Measurements from ENCODE around the gene SLC39A11.
"Not testable (repeated sequence)": the region's sequence is repeated elsewhere in the genome, so short reads cannot be mapped to it uniquely, and the experiment has no call there.

SLC39A11 gene

DNA sequence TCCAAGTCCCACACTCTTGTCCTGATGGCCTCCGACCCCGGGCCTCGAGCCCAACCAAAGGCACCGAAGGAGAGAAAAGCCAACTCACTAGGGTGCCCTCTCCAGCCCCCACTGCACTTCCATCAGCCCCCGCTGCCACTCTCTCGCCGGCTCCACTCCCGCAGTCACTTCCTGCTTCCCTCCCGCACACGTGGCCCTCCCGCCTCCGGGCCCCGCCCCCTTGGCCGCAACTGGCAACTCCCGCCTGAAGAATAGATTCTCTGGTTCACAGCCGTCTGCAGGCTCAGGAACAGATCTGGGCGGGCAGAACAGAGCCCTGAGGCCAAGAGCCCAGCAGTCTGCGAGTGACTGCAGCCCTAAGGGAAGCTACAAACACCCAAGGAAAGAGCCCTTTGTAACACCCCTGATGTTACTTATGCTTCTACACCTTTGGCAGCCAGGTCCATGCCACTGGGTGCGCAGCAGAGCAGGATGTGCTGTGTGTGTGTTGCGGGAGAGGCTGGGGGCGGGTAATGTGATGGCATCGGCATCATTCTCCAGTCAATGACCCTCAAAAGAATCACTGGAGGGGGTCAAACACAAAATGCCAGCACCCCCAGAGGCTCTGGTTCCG, at the start of gene SLC39A11:
Gene SLC39A11, minus strand, starts transcription at position 166 of the 613 bp plus-strand sequence. CDS start 3,924 bp downstream, outside the sequence.
- peak; percentile 98 for DNase-seq (ENCODE audit: low spot score)

GRCh38 chr17:73141411-73141810, 48.9 kb upstream of the SLC39A11 start:
- no peak for DNase-seq (ENCODE audit: low spot score)

DNA sequence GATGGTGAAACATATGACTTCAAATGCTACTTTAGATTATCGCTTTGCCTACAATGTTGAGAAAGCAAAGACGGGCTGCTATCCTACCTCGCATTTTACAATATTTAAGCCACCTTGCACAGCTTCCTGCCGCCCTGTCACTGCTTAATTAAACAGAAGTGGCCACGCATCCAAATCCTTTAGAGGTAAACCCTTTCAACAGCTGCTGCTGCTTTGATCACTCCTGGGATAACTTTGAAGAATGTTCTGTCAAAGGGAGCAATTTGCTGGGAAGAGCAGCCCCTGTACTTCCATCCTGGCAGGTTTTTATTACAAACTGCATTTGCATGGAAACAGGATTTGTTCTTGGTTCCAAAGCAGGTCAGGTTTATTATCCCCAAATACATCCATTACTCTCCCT, 48.1 kb upstream of the SLC39A11 start:
- no peak for DNase-seq (ENCODE audit: low spot score)

- DNase-seq (ENCODE audit: low spot score) = no peak
These were observed 46.8 kb upstream of the SLC39A11 start for GRCh38 chr17:73139296-73139695.

DNA sequence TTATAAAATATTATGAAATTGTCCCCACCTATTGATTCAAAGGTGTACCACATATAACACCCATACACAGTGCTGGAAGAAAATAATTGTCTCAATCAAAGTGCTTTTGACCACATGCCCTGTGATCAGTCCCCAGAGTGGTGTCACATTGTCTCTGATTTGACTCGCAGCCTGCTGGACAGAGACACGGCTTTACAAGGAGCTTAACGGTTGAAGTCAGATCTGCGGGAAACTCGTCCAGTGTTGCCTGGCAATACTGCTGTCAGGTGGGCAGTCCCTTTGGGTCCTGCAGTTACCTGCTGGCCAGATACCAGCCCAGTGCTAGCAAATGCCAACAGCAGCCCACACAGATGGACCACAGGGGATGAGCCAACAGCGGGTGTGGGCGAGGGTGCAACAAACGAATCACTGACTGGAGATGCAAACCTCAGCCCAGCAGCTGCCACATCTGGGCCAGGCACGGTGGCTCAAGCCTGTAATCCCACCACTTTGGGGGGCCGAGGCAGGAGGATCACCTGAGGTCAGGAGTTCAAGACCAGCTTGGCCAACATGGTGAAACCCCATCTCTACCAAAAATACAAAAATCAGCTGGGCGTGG, 46.2 kb upstream of the SLC39A11 start:
- no peak for DNase-seq (ENCODE audit: low spot score)

DNA sequence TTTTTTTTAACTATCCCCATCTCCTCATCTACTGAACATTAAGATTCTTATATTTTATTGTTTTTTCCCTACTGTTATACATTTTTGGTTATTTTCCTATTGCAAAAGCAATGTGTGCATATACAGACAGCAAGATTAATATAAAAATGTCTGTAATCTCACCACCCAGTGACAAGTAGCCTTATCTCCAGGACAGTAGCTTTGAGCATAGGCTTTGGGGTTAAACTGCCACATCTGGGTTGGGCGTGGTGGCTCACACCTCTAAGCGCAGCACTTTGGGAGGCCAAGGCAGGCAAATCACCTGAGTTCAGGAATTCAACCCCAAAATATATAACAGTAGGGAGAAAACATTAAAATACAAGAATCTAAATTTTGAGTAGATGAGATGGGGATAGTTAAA, 44.9 kb upstream of the SLC39A11 start:
- DNase-seq (ENCODE audit: low spot score) = no peak

GRCh38 chr17:73135766-73136165, 43.3 kb upstream of the SLC39A11 start:
- DNase-seq (ENCODE audit: low spot score) = no peak

- DNase-seq (ENCODE audit: low spot score) = no peak
These were observed 41.6 kb upstream of the SLC39A11 start for GRCh38 chr17:73133911-73134649.

DNA sequence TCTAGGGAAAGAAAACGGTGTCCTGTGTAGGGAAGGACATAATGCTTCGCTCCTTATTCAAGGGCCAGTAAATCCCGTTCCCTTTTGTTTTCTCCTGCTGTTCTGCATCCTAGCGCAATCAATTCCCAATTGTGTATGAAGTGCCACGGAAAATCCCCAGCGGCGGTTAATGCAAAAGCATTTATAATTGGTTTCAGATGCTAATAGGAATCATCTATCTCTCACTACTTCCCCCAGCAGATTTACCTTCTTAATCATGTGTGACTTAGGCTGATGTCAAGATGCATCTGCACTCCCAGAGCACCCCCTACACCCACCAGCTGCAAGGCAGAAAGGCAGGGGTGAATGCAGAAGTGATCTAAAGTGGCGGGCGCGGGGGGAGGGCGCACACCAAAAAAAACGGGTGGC, 39.6 kb upstream of the SLC39A11 start:
- DNase-seq (ENCODE audit: low spot score) = no peak

GRCh38 chr17:73131439-73131838, 39.0 kb upstream of the SLC39A11 start:
- not testable (repeated sequence) for DNase-seq (ENCODE audit: low spot score)

DNA sequence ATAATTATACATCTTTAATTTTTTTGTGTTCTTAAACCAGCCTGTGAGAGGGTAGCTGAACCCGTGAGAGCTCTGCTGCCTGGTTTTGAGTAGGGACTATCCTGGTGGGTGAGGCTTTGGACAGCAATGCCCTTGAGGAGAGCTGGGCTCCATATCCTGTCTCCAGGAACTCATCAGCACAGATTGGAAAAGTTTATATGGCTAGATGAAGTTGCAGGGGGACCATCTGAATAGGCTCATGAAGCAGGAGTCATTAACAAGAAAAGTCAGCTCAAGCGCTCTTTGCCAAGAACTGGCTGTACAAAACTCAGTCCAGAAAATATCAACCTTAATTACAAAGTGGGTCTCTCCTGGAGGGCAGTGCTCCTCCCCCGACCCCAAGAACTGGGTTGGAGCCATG, 38.5 kb upstream of the SLC39A11 start:
- no peak for DNase-seq (ENCODE audit: low spot score)

DNA sequence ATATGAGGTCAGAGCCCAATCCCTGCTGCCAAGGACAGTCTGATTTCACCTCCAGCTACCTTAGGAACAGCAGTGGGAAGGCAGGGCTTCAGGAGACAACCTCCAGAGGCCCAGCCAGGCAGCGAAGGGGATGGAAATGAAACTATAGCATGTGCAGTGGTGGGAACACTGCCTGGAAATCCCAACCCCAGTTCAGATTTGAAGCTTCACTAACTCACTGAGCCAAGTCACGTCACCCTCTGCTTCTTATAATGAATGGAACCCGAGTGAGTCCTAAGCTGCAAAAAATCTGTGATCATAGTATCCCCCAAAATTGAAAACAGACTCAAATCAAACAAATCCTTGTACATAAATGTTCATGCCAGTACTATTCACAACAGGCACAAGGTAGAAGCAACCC, 36.0 kb upstream of the SLC39A11 start:
- DNase-seq (ENCODE audit: low spot score) = no peak

DNA sequence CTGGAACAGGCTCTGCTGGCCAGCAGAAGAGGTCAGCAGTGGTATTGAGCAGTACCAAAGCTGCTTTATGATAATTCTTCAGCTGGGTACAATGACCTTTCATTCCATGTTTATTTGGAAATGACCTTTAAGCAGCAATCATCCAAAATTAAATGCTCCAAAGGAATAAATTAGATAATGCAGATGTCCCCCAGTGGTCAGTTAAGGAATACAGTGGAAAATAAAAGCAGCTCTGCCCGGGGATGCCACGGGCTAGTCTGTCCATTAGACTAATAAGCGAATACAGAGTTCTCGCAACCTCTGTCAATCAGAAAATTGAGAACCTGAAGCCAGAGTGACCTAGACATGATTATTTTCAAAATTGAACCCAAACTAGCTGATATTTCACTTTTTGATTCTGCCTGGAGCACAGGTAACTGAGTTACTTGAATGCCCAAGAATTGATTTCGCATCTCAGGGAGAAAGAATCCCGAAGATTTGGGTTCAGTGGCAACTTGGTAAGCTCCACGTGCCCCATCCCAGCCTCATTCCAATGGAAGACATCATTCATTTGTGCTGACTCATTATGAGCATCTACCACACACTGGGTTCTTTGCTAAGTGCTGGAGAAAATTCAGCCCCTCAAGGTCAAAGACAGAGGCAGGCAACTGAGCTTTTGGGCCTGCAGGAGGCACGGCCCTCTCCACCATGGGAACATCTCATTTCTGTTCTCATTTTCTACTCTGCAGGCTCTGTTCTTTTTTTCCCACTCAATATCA, 34.4 kb upstream of the SLC39A11 start:
- DNase-seq (ENCODE audit: low spot score) = no peak

DNA sequence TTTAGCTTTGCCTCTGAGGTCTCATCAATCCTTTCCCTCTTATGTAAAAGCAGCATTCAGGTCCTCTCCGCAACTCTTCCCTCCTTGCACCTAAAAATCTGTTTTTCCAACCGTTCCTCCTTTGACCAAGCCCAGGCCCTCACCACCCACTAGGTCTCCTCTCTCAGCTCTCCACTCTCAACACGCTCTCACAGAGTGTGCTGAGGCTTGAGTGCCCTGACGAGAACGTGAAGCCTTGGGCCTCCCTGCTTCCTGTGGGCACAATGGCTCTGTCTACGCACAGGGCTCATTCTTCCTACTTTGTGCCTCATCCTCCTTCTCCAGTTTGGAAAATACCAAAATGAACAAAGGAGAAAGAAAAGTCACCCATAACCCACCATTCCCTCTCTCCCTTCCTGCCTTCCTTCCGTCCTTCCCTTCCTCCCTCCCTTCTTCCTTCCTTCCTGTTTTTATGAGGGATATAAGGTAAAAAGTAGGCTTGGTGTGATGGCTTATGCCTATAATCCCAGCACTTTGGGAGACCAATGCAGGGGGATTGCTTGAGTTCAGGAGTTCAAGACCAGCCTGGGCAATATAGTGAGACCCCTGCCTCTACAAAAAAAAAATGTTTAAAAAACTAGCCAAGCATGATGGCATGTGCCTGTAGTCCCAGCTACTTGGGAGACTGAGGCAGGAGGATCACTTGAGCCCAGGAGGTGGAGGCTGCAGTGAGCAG, 31.3 kb upstream of the SLC39A11 start:
- no peak for DNase-seq (ENCODE audit: low spot score)

DNA sequence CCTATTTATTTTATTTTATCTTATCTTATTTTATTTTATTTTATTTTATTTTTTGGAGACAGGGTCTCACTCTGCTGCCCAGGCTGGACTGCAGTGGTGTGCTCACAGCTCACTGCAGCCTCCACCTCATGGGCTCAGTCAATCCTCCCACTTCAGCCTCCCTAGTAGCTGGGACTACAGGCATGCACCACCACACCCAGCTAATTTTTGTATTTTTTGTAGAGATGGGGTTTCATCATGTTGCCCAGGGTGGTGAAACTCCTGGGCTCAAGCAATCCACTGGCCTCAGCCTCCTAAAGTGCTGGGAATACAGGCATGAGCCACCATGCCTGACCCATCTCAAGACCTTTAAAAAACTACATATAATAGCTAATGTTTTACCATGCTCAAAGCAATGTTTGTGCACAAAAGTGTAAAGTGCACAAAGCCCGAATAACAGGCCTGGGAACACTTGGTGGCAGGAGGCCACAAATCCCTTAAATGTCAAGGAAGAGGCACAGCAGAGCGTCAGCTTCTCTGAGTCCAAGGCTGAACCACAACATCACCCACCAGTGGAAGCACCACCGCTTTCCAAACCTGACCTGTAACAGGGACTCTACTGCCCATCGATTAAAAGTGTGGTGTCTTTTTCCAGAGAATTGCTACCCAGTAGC, 30.6 kb upstream of the SLC39A11 start:
- DNase-seq (ENCODE audit: low spot score) = no peak

DNA sequence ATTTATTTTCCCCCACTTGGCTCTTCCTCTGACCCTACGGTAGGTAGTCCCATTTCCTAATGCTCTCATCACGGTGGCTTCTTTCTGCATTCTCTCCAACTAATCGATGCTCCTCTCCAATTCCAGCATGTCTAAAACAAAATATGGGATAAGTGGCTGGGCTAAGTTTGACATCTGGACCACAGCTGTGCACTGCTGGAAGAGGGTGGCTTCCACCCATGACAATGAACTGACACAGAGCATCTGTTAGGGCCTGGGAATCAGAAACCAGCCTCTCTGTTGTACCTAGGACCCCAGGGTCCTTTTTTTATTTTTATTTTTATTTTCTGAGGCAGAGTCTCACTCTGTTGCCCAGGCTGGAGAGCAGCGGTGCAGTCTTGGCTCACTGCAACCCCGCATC, 29.0 kb upstream of the SLC39A11 start:
- no peak for DNase-seq (ENCODE audit: low spot score)

DNA sequence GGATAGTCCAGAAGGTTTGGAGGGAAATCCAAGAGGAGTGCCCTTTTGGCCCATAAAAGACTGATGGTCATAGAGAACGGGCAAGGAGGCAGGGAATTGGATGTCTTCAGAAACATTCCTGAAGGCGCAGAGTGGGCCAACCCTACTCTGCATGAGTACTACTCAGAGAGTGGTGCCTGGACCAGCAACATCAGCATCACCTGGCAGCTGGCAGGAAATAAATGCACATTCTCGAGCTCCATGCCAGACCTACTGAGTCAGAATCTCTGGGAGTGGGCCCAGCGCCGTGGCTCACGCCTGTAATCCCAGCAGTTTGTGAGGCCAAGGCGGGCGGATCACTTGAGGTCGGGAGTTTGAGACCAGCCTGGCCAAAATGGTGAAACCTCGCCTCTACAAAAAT, 27.1 kb upstream of the SLC39A11 start:
- no peak for DNase-seq (ENCODE audit: low spot score)

- no peak for DNase-seq (ENCODE audit: low spot score)
These were observed 26.5 kb upstream of the SLC39A11 start for GRCh38 chr17:73118951-73119391.

DNA sequence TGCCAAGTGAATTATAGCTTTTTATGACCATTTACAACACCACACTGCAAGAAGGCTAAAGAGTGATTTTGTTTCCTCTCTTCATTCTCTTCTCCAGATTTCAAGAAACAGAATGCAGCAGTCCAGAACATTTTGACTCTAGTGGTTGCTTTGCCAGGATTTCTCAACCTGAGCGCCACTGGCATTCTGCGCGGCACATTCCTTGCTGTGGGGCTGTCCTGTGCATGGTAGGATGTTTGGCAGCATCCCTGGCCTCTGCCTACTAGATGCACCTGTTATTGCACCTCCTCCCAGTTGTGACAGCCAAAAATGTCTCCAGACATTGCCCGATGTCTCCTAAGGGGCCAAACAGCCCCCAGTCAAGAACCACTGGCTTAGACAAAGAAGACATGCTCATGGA, 25.7 kb upstream of the SLC39A11 start:
- DNase-seq (ENCODE audit: low spot score) = no peak

GRCh38 chr17:73112246-73112645, 19.8 kb upstream of the SLC39A11 start:
- DNase-seq (ENCODE audit: low spot score) = no peak

GRCh38 chr17:73111386-73111785, 18.9 kb upstream of the SLC39A11 start:
- DNase-seq (ENCODE audit: low spot score) = no peak

Data from GM03348 (cell line).